Upper lobe of left lung (tissue), 6 donors: ENCODE data around the gene AIF1. TPM values are rescaled to one million over a fixed set of nuclear protein-coding genes. Genes with fewer than 3 reads are reported as not detected.

Source experiments
- ATAC-seq, 2 donors: fragments of 200-7000 bp; cut with Tn5 transposase; one replicate each; pipeline ENCODE4 v1.9.1; 2022; ENCODE audit warnings: mild to moderate bottlenecking in 2 of 2, moderate library complexity in 2 of 2; ENCODE audit not compliant: low FRiP score in 2 of 2
- DNase-seq, 2 donors: peaks; one replicate each; pipeline ENCODE4 v3.0.0-alpha.2; 2019 to 2020
- H3K27ac ChIP-seq, 4 donors: fragments of 200-600 bp; sonication (generic); one replicate each; pipeline ENCODE4 v1.5.1; 2016 to 2019
- H3K27me3 ChIP-seq, 4 donors: fragments of 200-600 bp; sonication (generic); one replicate each; pipeline ENCODE4 v1.5.1; 2017 to 2019
- H3K36me3 ChIP-seq, 4 donors: fragments of 200-600 bp; sonication (generic); one replicate each; pipeline ENCODE4 v1.5.1; 2016 to 2019
- H3K4me1 ChIP-seq, 4 donors: fragments of 200-600 bp; sonication (generic); one replicate each; pipeline ENCODE4 v1.5.1; 2018 to 2019
- H3K4me3 ChIP-seq, 4 donors: fragments of 200-600 bp; sonication (generic); one replicate each; pipeline ENCODE4 v1.5.1; 2017 to 2019; ENCODE audit warnings: mild to moderate bottlenecking in 2 of 4, moderate library complexity in 1 of 4
- H3K9me3 ChIP-seq, 4 donors: fragments of 200-600 bp; sonication (generic); one replicate each; pipeline ENCODE4 v1.5.1; 2018 to 2019
- CTCF ChIP-seq, 6 experiments: fragments of 450-650 bp in 4 of 6; fragments of 200-600 bp in 2 of 6; sonication (generic) in 2 of 6; IDR thresholded peaks; one replicate each; pipeline ENCODE4 v1.5.1; 2016 to 2019; ENCODE audit warnings: antibody characterized with exemption in 6 of 6
- EP300 ChIP-seq, 4 donors: sonication (generic); formaldehyde crosslinking; IDR thresholded peaks; one replicate each; pipeline ENCODE4 v1.5.1; 2017; ENCODE audit warnings: antibody characterized with exemption in 4 of 4, control low read depth in 2 of 4
- POLR2A ChIP-seq, 4 donors: fragments of 450-650 bp; IDR thresholded peaks; one replicate each; pipeline ENCODE4 v1.5.1; 2016 to 2017; ENCODE audit warnings: antibody characterized with exemption in 4 of 4, mild to moderate bottlenecking in 2 of 4
- POLR2AphosphoS5 ChIP-seq, 2 donors: sonication (generic); formaldehyde crosslinking; IDR thresholded peaks; one replicate each; pipeline ENCODE4 v1.5.1; 2017; ENCODE audit warnings: antibody characterized with exemption in 2 of 2
- WGBS, 2 donors: methylation state at CpG; one replicate each; pipeline ENCODE4 v1.1.5; 2017 to 2018; 5-methylcytosine and 5-hydroxymethylcytosine counted together
- total RNA-seq, 6 donors: library from RNA; depleted of rRNA in 4 of 6; stranded (reverse); fragments of >200 nt in 4 of 6; gene quantifications; one replicate each; pipeline versions ENCODE4 v1.1.0 to v1.2.1, GENCODE V29; 2016 to 2021
- donor health status: DM: no; HTN: no; CAD: no; lungs with moderate emphysema.
- donor health status: DM: no; HTN: yes; CAD: no; lungs with severe emphysema.

AIF1 gene
- total RNA-seq, 6 donors from 2014 or later: 18.5 to 106 (median 79.7) TPM

- DNase-seq: peak in 1 of 2 donors; percentile 61
- Histone ChIP-seq H3K4me3 (no peak overlapping the region), H3K9me3 (no peaks in the 10 kb centered on the region), H3K27ac (no peak overlapping the region), H3K27me3 (no peaks in the 10 kb centered on the region), H3K36me3 (peaks cover 65 to 100% (median 100%) of the 10 kb centered on the region in 4 donors), H3K4me1 (no peaks in the 10 kb centered on the region)
- ATAC-seq: no peak
- TF ChIP-seq POLR2A (IDR thresholded peaks at IDR 0.05) (no peak), POLR2AphosphoS5 (IDR thresholded peaks at IDR 0.05) (no peak), EP300 (IDR thresholded peaks at IDR 0.05) (no peak)
- WGBS, 2 donors: 87 to 89% methylated on average over 3 to 16 of the region's 16 CpGs
Measured at GRCh38 chr6:31631209-31631608, 16.2 kb downstream of the AIF1 start.

GRCh38 chr6:31631681-31632278 is 16.7 kb downstream of the AIF1 start:
- ATAC-seq: no peak
- H3K9me3 ChIP-seq: no peaks in the 10 kb centered on the region
- peaks cover 65 to 100% (median 100%) of the 10 kb centered on the region in 4 donors for H3K36me3 ChIP-seq
- peak in 1 of 2 donors; percentile 79 for DNase-seq
- WGBS, 2 donors: 88 to 96% methylated on average over 24 to 28 of the region's 32 CpGs
- no peaks in the 10 kb centered on the region for H3K4me1 ChIP-seq
- no peak overlapping the region for H3K27ac ChIP-seq
- TF ChIP-seq CTCF (IDR thresholded peaks at IDR 0.05): no peak
- no peak for TF ChIP-seq EP300 (IDR thresholded peaks at IDR 0.05)
- TF ChIP-seq POLR2A (IDR thresholded peaks at IDR 0.05): no peak
- TF ChIP-seq POLR2AphosphoS5 (IDR thresholded peaks at IDR 0.05): no peak
- H3K4me3 ChIP-seq: no peak overlapping the region
- no peaks in the 10 kb centered on the region for H3K27me3 ChIP-seq

- no peak for TF ChIP-seq EP300 (IDR thresholded peaks at IDR 0.05)
- no peak for TF ChIP-seq POLR2AphosphoS5 (IDR thresholded peaks at IDR 0.05)
- no peak for TF ChIP-seq POLR2A (IDR thresholded peaks at IDR 0.05)
- TF ChIP-seq CTCF (IDR thresholded peaks at IDR 0.05): no peak
- no peak overlapping the region for H3K4me3 ChIP-seq
- WGBS, 2 donors: 90 to 93% methylated on average over 24 to 26 of the region's 26 CpGs
- H3K27ac ChIP-seq: no peak overlapping the region
- peaks cover 65 to 100% (median 100%) of the 10 kb centered on the region in 4 donors for H3K36me3 ChIP-seq
- DNase-seq (peak in 1 of 2 donors; percentile 52), ATAC-seq (no peak)
- no peaks in the 10 kb centered on the region for H3K4me1 ChIP-seq
- no peaks in the 10 kb centered on the region for H3K9me3 ChIP-seq
- H3K27me3 ChIP-seq: no peaks in the 10 kb centered on the region
Measured at GRCh38 chr6:31632279-31632946, 17.4 kb downstream of the AIF1 start.

- Histone ChIP-seq H3K36me3 (peaks cover 56 to 100% (median 96%) of the 10 kb centered on the region in 4 donors), H3K27ac (no peak overlapping the region), H3K27me3 (no peaks in the 10 kb centered on the region), H3K4me1 (no peaks in the 10 kb centered on the region), H3K4me3 (no peak overlapping the region), H3K9me3 (no peaks in the 10 kb centered on the region)
- WGBS, 2 donors: 97 to 98% methylated on average over 7 of the region's 7 CpGs
- no peak for ATAC-seq
- no peak for DNase-seq
- no peak for TF ChIP-seq POLR2AphosphoS5 (IDR thresholded peaks at IDR 0.05)
- TF ChIP-seq CTCF (IDR thresholded peaks at IDR 0.05): no peak
- TF ChIP-seq POLR2A (IDR thresholded peaks at IDR 0.05): no peak
- no peak for TF ChIP-seq EP300 (IDR thresholded peaks at IDR 0.05)
Measured at GRCh38 chr6:31633447-31633846, 18.4 kb downstream of the AIF1 start.

DNA sequence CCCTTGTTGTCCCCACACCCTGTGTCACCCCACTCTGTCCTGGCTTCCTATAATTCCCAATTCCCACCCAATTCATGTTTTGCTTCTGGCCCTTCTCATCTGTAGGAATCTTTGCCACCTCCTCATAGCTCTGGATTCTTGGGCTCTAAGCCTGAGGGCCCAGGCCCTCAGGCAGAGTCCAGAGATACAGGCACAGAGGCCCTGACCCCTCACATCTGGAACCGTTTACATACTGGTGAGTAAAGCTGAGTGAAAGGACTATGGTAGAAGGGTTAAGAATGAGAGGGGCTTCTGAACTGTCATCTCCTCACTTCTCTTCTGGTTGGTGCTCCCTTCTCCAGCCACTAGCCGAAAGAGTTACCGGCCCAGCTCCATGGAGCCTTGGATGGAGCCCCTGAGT is 19.1 kb downstream of the AIF1 start:
- ATAC-seq: no peak

More for the DNA sequence above, 19.1 kb downstream of the AIF1 start:
- Histone ChIP-seq H3K27ac (no peak overlapping the region), H3K9me3 (no peaks in the 10 kb centered on the region), H3K4me3 (no peak overlapping the region), H3K36me3 (peaks cover 57 to 100% (median 95%) of the 10 kb centered on the region in 4 donors), H3K27me3 (no peaks in the 10 kb centered on the region), H3K4me1 (no peaks in the 10 kb centered on the region)
- TF ChIP-seq POLR2A (IDR thresholded peaks at IDR 0.05): no peak
- WGBS, 2 donors: 78 to 95% methylated on average over 1 to 3 of the region's 3 CpGs
- DNase-seq: no peak
